LNCaP clone FGC (cell line): ENCODE data around the gene NPAS3.

Experiments used
- DNase-seq: peaks from one replicate; pipeline ENCODE4 v3.0.0-alpha.2; 2011; ENCODE audit warnings: low read depth
- H3K4me3 ChIP-seq: 2 replicates; pipeline ENCODE4 v1.5.1; 2011; ENCODE audit warnings: mild to moderate bottlenecking, low read depth, low read length, control low read depth
- CTCF ChIP-seq: IDR thresholded peaks from 2 replicates; pipeline ENCODE4 v1.5.1; 2012; ENCODE audit warnings: mild to moderate bottlenecking; ENCODE audit not compliant: control insufficient read depth, insufficient read depth; ENCODE audit errors: extremely low read depth

Gene NPAS3

GRCh38 chr14:33186656-33187055, 248.0 kb downstream of the NPAS3 start:
- no peak overlapping the region for H3K4me3 ChIP-seq
- no peak for DNase-seq

DNA sequence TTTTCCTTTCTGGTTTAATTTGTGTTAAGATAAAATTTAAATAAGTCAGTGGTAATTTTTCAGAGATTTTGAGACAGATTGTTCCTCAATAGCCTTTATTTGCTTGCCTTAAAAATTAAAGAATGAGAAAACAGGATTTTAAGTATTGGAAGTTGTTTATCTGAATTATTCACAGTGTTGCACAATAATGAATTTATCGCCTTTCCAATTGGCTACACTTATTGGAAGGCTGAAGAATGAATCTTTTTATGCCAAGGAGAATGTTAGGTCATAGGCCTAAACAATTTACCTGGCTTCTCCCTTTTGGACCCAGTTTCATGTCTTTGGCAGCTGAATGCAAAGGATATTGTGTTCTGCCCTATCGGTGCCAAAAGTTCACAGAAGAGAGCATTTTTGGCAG, 250.2 kb downstream of the NPAS3 start:
- no peak for DNase-seq
- H3K4me3 ChIP-seq: no peak overlapping the region
- no peak for TF ChIP-seq CTCF

More at GRCh38 chr14:33186656-33187055, 248.0 kb downstream of the NPAS3 start:
- TF ChIP-seq CTCF: no peak

DNA sequence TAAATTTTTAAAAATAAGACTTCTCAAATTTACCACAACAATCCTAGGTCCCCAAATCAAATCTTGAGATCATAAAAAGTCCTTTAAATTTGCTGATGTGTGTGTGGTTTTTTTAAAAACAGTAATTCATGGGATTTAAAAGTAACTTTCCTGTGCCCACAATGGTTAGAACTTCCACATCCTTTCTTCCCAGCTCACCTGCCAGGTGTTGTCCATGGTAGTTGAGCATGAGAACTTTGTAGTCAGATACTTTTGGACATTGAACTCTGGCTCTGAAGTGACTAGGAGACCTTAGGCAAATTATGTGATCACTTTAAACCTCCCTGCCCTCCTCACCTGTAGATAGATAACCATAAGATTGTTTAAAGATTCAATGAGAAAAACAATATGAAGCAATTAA, 253.2 kb downstream of the NPAS3 start:
- no peak overlapping the region for H3K4me3 ChIP-seq
- DNase-seq: no peak
- TF ChIP-seq CTCF: no peak

GRCh38 chr14:33194551-33194950, 255.9 kb downstream of the NPAS3 start:
- DNase-seq: no peak
- no peak for TF ChIP-seq CTCF
- H3K4me3 ChIP-seq: no peak overlapping the region

- H3K4me3 ChIP-seq: no peak overlapping the region
- no peak for DNase-seq
- no peak for TF ChIP-seq CTCF
Observed at GRCh38 chr14:33198684-33199083, 260.0 kb downstream of the NPAS3 start.

DNA sequence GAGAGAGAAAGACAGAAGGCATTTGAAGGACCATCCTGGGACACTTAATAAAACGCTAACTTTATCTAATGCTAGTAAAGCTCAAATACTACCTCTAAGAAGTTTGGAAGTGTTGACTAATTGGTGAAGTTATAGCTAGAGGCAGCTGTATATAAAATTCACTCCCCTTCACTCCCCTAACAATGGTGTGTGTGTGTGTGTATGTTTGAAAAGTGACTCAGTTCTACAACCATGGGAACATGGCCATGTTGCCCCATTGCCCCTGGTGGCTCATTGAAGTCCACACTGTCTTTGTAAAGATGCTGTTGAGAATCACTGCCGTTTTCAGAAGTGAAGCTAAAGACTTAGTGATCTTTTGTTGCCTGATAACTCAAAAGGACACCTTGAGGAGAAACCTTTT, 262.4 kb downstream of the NPAS3 start:
- TF ChIP-seq CTCF: no peak
- no peak for DNase-seq
- H3K4me3 ChIP-seq: no peak overlapping the region

DNA sequence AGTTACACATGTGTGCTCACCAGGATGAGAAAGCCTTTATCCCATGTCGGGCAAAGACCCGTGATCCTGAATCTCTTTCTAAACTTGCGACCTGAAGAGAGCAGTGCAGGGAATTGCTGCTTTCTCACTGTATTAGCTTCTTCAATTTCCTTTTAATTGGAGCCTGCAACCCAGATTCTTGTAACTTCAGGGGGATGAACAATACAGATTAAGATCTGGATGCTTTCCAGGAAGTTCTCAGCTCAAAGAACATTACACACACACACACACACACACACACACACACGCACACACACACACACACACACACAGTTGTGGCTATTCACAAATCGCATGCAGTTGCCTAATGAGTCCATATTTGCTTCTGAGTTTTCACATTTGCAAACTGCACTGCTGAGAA, 268.3 kb downstream of the NPAS3 start:
- H3K4me3 ChIP-seq: no peak overlapping the region
- no peak for DNase-seq
- TF ChIP-seq CTCF: no peak
